HL-60 (cell line): ENCODE results near the gene PTPRD.

Experiments used
- DNase-seq, 2 experiments: peaks; one replicate each; pipeline ENCODE4 v3.0.0-alpha.2; 2010 to 2020; ENCODE audit warnings: low read depth in 1 of 2, low spot score in 1 of 2
- H3K27ac ChIP-seq: fragments of 250-450 bp; sonication (Bioruptor Pico); replicated peaks from 2 replicates; pipeline ENCODE4 v1.5.1; 2020; ENCODE audit warnings: mild to moderate bottlenecking, moderate library complexity
- H3K27me3 ChIP-seq: fragments of 250-450 bp; sonication (Bioruptor Pico); 2 replicates; pipeline ENCODE4 v1.5.1; 2021; ENCODE audit warnings: mild to moderate bottlenecking, moderate library complexity; ENCODE audit not compliant: insufficient read depth, poor library complexity, severe bottlenecking
- H3K4me3 ChIP-seq: replicated peaks from 2 replicates; pipeline ENCODE4 v1.5.1; 2011; ENCODE audit warnings: mild to moderate bottlenecking, control low read depth, low read length; ENCODE audit not compliant: insufficient read depth
- CTCF ChIP-seq: IDR thresholded peaks from one replicate; pipeline ENCODE4 v1.5.1; 2011; ENCODE audit warnings: low read length, control low read depth, inconsistent platforms; ENCODE audit not compliant: insufficient read depth
- GABPA ChIP-seq: IDR thresholded peaks from 2 replicates; pipeline ENCODE4 v1.6.1; 2012; ENCODE audit warnings: low read depth
- POLR2AphosphoS5 ChIP-seq: IDR thresholded peaks from 2 replicates; pipeline ENCODE4 v1.6.1; 2012; ENCODE audit warnings: low read depth
- REST ChIP-seq: IDR thresholded peaks from 2 replicates; pipeline ENCODE4 v1.6.1; 2012; ENCODE audit warnings: low read depth; ENCODE audit not compliant: insufficient replicate concordance
- SPI1 ChIP-seq: IDR thresholded peaks from 2 replicates; pipeline ENCODE4 v1.6.1; 2012; ENCODE audit warnings: low read depth, mild to moderate bottlenecking, borderline replicate concordance

Gene PTPRD

GRCh38 chr9:8515748-8516147 is 2097.1 kb downstream of the PTPRD start:
- H3K4me3 ChIP-seq: no peak overlapping the region
- no peaks in the 10 kb centered on the region for H3K27me3 ChIP-seq
- TF ChIP-seq CTCF (no peak), POLR2AphosphoS5 (no peak), SPI1 (no peak), GABPA (no peak), REST (no peak)
- DNase-seq: no peak
- H3K27ac ChIP-seq: no peak overlapping the region

GRCh38 chr9:8514760-8515159 is 2098.0 kb downstream of the PTPRD start:
- H3K27me3 ChIP-seq: no peaks in the 10 kb centered on the region
- no peak for DNase-seq
- H3K4me3 ChIP-seq: no peak overlapping the region
- H3K27ac ChIP-seq: no peak overlapping the region
- TF ChIP-seq REST (no peak), POLR2AphosphoS5 (no peak), CTCF (no peak), GABPA (no peak), SPI1 (no peak)

- Histone ChIP-seq H3K4me3 (no peak overlapping the region), H3K27me3 (no peaks in the 10 kb centered on the region), H3K27ac (no peak overlapping the region)
- no peak for DNase-seq
- no peak for TF ChIP-seq POLR2AphosphoS5
- no peak for TF ChIP-seq SPI1
These were observed 2104.0 kb downstream of the PTPRD start for GRCh38 chr9:8508671-8509290.

GRCh38 chr9:8494571-8494970 is 2118.2 kb downstream of the PTPRD start:
- DNase-seq: no peak
- H3K27ac ChIP-seq: no peak overlapping the region
- TF ChIP-seq GABPA: no peak
- TF ChIP-seq CTCF: no peak
- no peak for TF ChIP-seq REST
- TF ChIP-seq SPI1: no peak
- no peak for TF ChIP-seq POLR2AphosphoS5
- H3K27me3 ChIP-seq: no peaks in the 10 kb centered on the region
- H3K4me3 ChIP-seq: no peak overlapping the region
